ENCODE results near the gene MDM2.

- no peak for TF ChIP-seq TAF1 (IDR thresholded peaks at IDR 0.05; ENCODE audit: borderline replicate concordance, insufficient read depth, low read length)
- TF ChIP-seq SIN3A (IDR thresholded peaks at IDR 0.05; ENCODE audit: borderline replicate concordance, insufficient read depth, low read length): no peak
- TF ChIP-seq REST (IDR thresholded peaks at IDR 0.05; ENCODE audit: insufficient read depth in 1 of 2, low read depth in 2 of 2, low read length in 2 of 2): no peak
- TF ChIP-seq POLR2AphosphoS5 (IDR thresholded peaks at IDR 0.05; ENCODE audit: low read depth, low read length): no peak
- TF ChIP-seq FOXP2 (optimal IDR thresholded peaks at IDR 0.05; ENCODE audit: borderline replicate concordance, extremely low read depth, extremely low read length, insufficient read depth): no peak
These were observed 35.0 kb downstream of the MDM2 start for GRCh38 chr12:68842784-68843567.

Measured in PFSK-1 (cell line).